Activated naive CD4-positive, alpha-beta T cell treated with anti-CD3 and anti-CD28 coated beads, Interleukin-2, amount 50 U/mL, for 72 hours (primary cell): ENCODE results near the gene TPRX1. TPM values are rescaled to one million over a fixed set of nuclear protein-coding genes. Genes with fewer than 3 reads are reported as not detected.

Experiments
- ATAC-seq, 2 donors: fragments of 150-1000 bp; cut with Tn5 transposase; 2 replicates each; pipeline ENCODE4 v1.10.0; 2021; ENCODE audit warnings: mild to moderate bottlenecking in 2 of 2, moderate library complexity in 2 of 2
- DNase-seq, 2 donors: peaks; one replicate each; pipeline ENCODE4 v3.0.0; 2021 to 2022; ENCODE audit warnings: low spot score in 2 of 2
- H3K27ac Mint-ChIP-seq, 2 donors: one replicate each; pipeline ENCODE4 v1.8.0; 2022; ENCODE audit warnings: mild to moderate bottlenecking in 2 of 2, mixed read lengths in 2 of 2
- H3K36me3 Mint-ChIP-seq, 2 donors: one replicate each; pipeline ENCODE4 v1.8.0; 2022; ENCODE audit warnings: mixed read lengths in 2 of 2
- H3K9me3 Mint-ChIP-seq, 2 donors: one replicate each; pipeline ENCODE4 v1.8.0; 2022; ENCODE audit warnings: mixed read lengths in 2 of 2
- total RNA-seq, 2 donors: library from RNA; stranded (reverse); gene quantifications; one replicate each; pipeline ENCODE4 v1.2.3, GENCODE V29; 2022

The TPRX1 gene
- total RNA-seq, 2 donors from 2014 or later, result not detected

DNA sequence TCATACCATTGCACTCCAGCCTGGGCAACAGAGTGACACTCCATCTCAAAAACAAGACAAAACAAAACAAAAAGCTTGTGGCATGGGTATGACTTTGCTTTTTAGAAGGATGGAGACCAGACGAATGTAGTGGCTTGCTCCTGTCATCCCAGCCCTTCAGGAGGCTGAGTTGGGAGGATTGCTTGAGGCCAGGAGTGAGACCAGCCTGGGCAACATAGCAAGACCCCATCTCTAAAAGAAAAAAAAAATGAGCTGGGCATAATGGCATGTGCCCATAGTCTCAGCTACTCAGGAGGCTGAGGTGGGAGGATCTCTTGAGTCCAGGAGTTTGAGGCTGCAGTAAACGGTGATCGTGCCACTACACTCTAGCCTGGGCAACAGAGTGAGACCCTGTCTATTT, 42.2 kb downstream of the TPRX1 start:
- peaks cover 0 to 14% of the 10 kb centered on the region in 2 donors for H3K36me3 Mint-ChIP-seq
- no peak overlapping the region for H3K27ac Mint-ChIP-seq
- ATAC-seq, result no peak
- no peak for DNase-seq
- H3K9me3 Mint-ChIP-seq, result no peaks in the 10 kb centered on the region

DNA sequence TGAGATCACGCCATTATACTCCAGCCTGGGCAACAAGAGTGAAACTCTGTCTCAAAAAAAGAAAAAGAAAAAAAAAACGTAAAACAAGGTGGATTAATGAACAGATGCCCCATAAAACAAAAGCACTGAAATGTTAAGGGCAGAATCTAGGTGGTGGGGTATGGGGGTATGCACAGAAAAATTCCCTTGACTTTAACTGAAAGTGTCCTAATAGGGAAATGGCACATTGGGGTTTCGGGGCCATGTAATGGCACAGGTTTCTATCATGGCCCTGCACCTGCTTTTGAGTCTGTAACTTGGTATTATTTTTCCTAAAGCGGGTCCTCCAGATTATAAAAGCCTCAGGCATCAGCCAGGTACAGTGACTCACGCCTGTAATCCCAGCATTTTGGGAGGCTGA, 42.8 kb downstream of the TPRX1 start:
- Mint-ChIP-seq H3K9me3 (no peaks in the 10 kb centered on the region), H3K27ac (no peak overlapping the region), H3K36me3 (peaks cover 0 to 19% of the 10 kb centered on the region in 2 donors)
- no peak for ATAC-seq
- DNase-seq, result no peak

GRCh38 chr19:47760632-47760999, 43.7 kb downstream of the TPRX1 start:
- Mint-ChIP-seq H3K36me3 (peaks cover 0 to 19% of the 10 kb centered on the region in 2 donors), H3K27ac (no peak overlapping the region), H3K9me3 (no peaks in the 10 kb centered on the region)
- DNase-seq (no peak), ATAC-seq (no peak)

DNA sequence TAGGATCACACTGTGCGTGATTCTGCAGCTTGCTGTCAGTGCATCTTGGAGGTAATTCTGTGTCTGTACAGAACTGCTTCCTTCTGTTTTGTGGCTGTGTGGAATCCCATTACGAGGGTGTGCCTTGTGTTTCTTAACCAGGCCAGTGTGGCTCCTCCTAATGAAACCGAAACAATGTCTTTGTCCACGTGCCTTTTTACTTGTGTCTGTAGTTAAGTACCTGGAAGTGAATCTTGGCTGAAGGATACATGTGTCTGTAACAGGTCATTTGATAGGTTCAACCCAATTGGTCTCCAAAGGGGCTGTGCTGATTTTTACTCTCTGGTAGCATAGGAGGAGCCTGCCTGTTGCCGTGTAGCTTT, 45.9 kb downstream of the TPRX1 start:
- Mint-ChIP-seq H3K27ac (no peak overlapping the region), H3K9me3 (no peaks in the 10 kb centered on the region), H3K36me3 (peaks cover under 1 to 26% of the 10 kb centered on the region in 2 donors)
- no peak for ATAC-seq
- DNase-seq, result no peak

- DNase-seq (no peak), ATAC-seq (no peak)
- peak overlapping the region; percentile 62 to 82 for H3K27ac Mint-ChIP-seq
- no peaks in the 10 kb centered on the region for H3K9me3 Mint-ChIP-seq
- H3K36me3 Mint-ChIP-seq, result peaks cover 7 to 30% of the 10 kb centered on the region in 2 donors
Measured at GRCh38 chr19:47757617-47758442, 46.5 kb downstream of the TPRX1 start.

- Mint-ChIP-seq H3K27ac (peak overlapping the region in 1 of 2 donors; percentile 62), H3K9me3 (no peaks in the 10 kb centered on the region), H3K36me3 (peaks cover 7 to 30% of the 10 kb centered on the region in 2 donors)
- ATAC-seq, result peak in 1 of 2 donors; percentile 9
- no peak for DNase-seq
Measured at GRCh38 chr19:47756953-47757608, 47.3 kb downstream of the TPRX1 start.

DNA sequence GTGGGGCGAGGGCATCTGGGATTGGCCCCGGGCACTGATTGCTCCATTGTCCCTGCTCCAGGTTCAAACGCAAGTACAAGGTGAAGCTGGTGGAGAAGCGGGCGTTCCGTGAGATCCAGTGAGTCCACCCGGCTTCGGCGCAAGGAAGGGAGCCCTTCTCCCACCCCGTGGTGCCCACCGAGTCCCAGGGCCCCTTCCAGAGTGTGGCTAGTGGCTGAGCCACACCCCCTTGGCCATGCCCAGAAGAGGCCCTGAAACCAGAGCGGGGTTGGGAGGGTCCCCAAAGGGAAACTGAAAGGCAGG, 47.8 kb downstream of the TPRX1 start:
- no peak for DNase-seq
- peak in 1 of 2 donors; percentile 14 for ATAC-seq
- peaks cover 7 to 30% of the 10 kb centered on the region in 2 donors for H3K36me3 Mint-ChIP-seq
- H3K9me3 Mint-ChIP-seq, result no peaks in the 10 kb centered on the region
- peak overlapping the region in 1 of 2 donors; percentile 62 for H3K27ac Mint-ChIP-seq

GRCh38 chr19:47755762-47756626, 48.4 kb downstream of the TPRX1 start:
- Mint-ChIP-seq H3K36me3 (peaks cover 7 to 30% of the 10 kb centered on the region in 2 donors), H3K9me3 (no peaks in the 10 kb centered on the region), H3K27ac (peak overlapping the region in 1 of 2 donors; percentile 62)
- DNase-seq (no peak), ATAC-seq (peak in 1 of 2 donors; percentile 6)

GRCh38 chr19:47755065-47755761, 49.1 kb downstream of the TPRX1 start:
- H3K9me3 Mint-ChIP-seq, result no peaks in the 10 kb centered on the region
- H3K36me3 Mint-ChIP-seq, result peaks cover 7 to 30% of the 10 kb centered on the region in 2 donors
- no peak for ATAC-seq
- no peak for DNase-seq
- H3K27ac Mint-ChIP-seq, result peak overlapping the region in 1 of 2 donors; percentile 68

GRCh38 chr19:47754206-47755064, 49.9 kb downstream of the TPRX1 start:
- ATAC-seq (no peak), DNase-seq (no peak)
- no peaks in the 10 kb centered on the region for H3K9me3 Mint-ChIP-seq
- H3K36me3 Mint-ChIP-seq, result peaks cover 7 to 30% of the 10 kb centered on the region in 2 donors
- H3K27ac Mint-ChIP-seq, result peak overlapping the region; percentile 53 to 93

DNA sequence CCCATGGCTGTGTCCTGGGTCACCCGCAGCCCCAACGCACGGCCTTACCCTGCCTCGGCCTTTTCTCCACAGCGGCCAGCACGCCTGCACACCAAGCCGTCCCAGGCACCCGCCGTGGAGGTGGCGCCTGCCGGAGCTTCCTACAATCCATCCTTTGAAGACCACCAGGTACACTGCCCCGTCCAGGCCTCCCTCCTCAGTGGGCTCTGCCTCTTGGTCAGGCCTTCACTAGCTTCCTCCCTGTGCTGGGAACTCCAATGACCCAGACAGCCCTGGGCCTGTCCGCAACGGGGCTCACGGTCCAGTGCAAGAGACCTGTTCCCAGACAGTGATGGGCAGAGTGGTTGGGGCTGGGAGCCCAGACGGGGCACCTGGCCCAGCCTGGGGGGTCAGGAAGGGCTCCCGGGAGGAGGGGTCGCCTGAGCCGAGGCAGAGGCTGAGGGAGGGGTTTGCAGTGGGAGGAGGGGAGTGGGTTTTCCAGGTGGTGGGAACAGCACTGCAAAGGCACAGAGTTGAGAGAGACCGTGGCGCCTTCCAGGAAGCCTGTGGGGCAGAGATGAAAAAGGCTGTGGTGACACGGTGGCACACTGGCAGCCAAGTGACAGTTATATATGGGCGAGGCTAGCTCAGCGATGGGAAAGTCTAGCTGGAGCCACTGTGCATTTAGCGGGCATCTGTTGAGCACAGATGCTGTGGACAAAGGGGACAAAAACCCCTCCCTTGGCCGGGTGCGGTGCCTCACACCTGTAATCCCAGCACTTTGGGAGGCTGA, 51.7 kb downstream of the TPRX1 start:
- peaks cover 14 to 33% of the 10 kb centered on the region in 2 donors for H3K36me3 Mint-ChIP-seq
- H3K9me3 Mint-ChIP-seq, result no peaks in the 10 kb centered on the region
- ATAC-seq, result no peak
- no peak for DNase-seq
- peak overlapping the region; percentile 42 to 86 for H3K27ac Mint-ChIP-seq

Other genes starting within 250 kb of the TPRX1 start
- gene ZNF541, start 231.4 kb downstream of the TPRX1 start, total RNA-seq, result under 1 TPM; 0.31 to 0.57 TPM
- gene BICRA, start 195.4 kb downstream of the TPRX1 start, total RNA-seq, result 10 to 100 TPM; 13.3 to 26.3 TPM
- 1 to 10 TPM; 1.1 to 2.0 TPM for gene EHD2, start 91.1 kb downstream of the TPRX1 start, total RNA-seq
- 100 to 1,000 TPM; 324 to 421 TPM for gene NOP53, start 59.0 kb downstream of the TPRX1 start, total RNA-seq
- gene SELENOW, start 25.8 kb downstream of the TPRX1 start, total RNA-seq, result 100 to 1,000 TPM; 120 TPM
- gene CRX, start 17.4 kb upstream of the TPRX1 start, total RNA-seq, result not detected
- gene TPRX2, start 54.7 kb upstream of the TPRX1 start, total RNA-seq, result not detected
- gene SULT2A1, start 81.8 kb upstream of the TPRX1 start, total RNA-seq, result not detected
- gene BSPH1, start 187.6 kb upstream of the TPRX1 start, total RNA-seq, result not detected
- not detected for gene ELSPBP1, start 190.1 kb upstream of the TPRX1 start, total RNA-seq
- not detected for gene CABP5, start 239.5 kb upstream of the TPRX1 start, total RNA-seq